SHP77 (cell line): Measurements from ENCODE around the gene SENP7.
A peak's percentile ranks its signal among the peaks of the same experiment; 100 is the strongest.
"Not testable (repeated sequence)": the region's sequence is repeated elsewhere in the genome, so short reads cannot be mapped to it uniquely, and the experiment has no call there.

Source experiments
- DNase-seq, 2 experiments: peaks; one replicate each; lab custom pipeline; 2025; lab: John Stamatoyannopoulos, UW

The SENP7 gene

GRCh38 chr3:101521211-101521701, 8.2 kb upstream of the SENP7 start:
- DNase-seq = no peak

GRCh38 chr3:101519685-101520365, 6.8 kb upstream of the SENP7 start:
- no peak for DNase-seq

- no peak for DNase-seq
Observed at GRCh38 chr3:101518421-101518871, 5.4 kb upstream of the SENP7 start.

GRCh38 chr3:101513419-101513986, 491 bp upstream of the SENP7 start:
- peak; percentile 68 to 72 for DNase-seq

- DNase-seq = peak in 1 of 2 experiments; percentile 59
Observed at GRCh38 chr3:101512396-101512645, 691 bp downstream of the SENP7 start.

- DNase-seq = no peak
Observed at GRCh38 chr3:101509811-101510210, 3.2 kb downstream of the SENP7 start.

- DNase-seq = no peak
Observed at GRCh38 chr3:101509281-101509680, 3.7 kb downstream of the SENP7 start.

GRCh38 chr3:101501783-101502182, 11.2 kb downstream of the SENP7 start:
- no peak for DNase-seq

- no peak for DNase-seq
Observed at GRCh38 chr3:101500208-101500607, 12.8 kb downstream of the SENP7 start.

- no peak for DNase-seq
Observed at GRCh38 chr3:101497803-101498202, 15.2 kb downstream of the SENP7 start.

- DNase-seq = no peak
Observed at GRCh38 chr3:101495552-101495951, 17.5 kb downstream of the SENP7 start.

GRCh38 chr3:101484805-101485620, 28.0 kb downstream of the SENP7 start:
- DNase-seq = no peak

- DNase-seq = no peak
Observed at GRCh38 chr3:101478980-101479379, 34.0 kb downstream of the SENP7 start.

GRCh38 chr3:101474841-101475552, 38.0 kb downstream of the SENP7 start:
- not testable (repeated sequence) for DNase-seq

- DNase-seq = not testable (repeated sequence)
Observed at GRCh38 chr3:101468676-101469075, 44.3 kb downstream of the SENP7 start.

- DNase-seq = not testable (repeated sequence)
Observed at GRCh38 chr3:101467310-101467663, 45.7 kb downstream of the SENP7 start.

GRCh38 chr3:101466465-101467309, 46.3 kb downstream of the SENP7 start:
- DNase-seq = peak; percentile 35 to 38

- DNase-seq = no peak
Observed at GRCh38 chr3:101464235-101464634, 48.8 kb downstream of the SENP7 start.

GRCh38 chr3:101461451-101461850, 51.6 kb downstream of the SENP7 start:
- no peak for DNase-seq

GRCh38 chr3:101458387-101458786, 54.6 kb downstream of the SENP7 start:
- DNase-seq = no peak

- DNase-seq = no peak
Observed at GRCh38 chr3:101454629-101455028, 58.4 kb downstream of the SENP7 start.

GRCh38 chr3:101453961-101454360, 59.1 kb downstream of the SENP7 start:
- no peak for DNase-seq
